ENCODE data around the gene SPATA17.

The SPATA17 gene

GRCh38 chr1:217617126-217617525, 14.0 kb upstream of the SPATA17 start:
- ChIA-PET POLR2A (no interaction called here), CTCF (no interaction called here)
- H3K4me1 ChIP-seq (ENCODE audit: control insufficient read depth, insufficient read depth, low read length) = no peaks in the 10 kb centered on the region; the same call in 1 of the 2 replicates
- TF ChIP-seq ZNF488 (tag by site-specific recombination; IDR thresholded peaks at IDR 0.05) = no peak
- TF ChIP-seq PRDM1 (tag by site-specific recombination; IDR thresholded peaks at IDR 0.05) = peak; percentile 27; the same call in 1 of the 2 replicates
- no peak overlapping the region for H3K4me3 ChIP-seq (ENCODE audit: low read depth, low read length)
- no peaks in the 10 kb centered on the region for H3K9me3 ChIP-seq (ENCODE audit: control insufficient read depth, insufficient read depth, low read depth, low read length)
- H3K27ac ChIP-seq (ENCODE audit: extremely low read depth, low read depth, low read length) = no peak overlapping the region
- H3K36me3 ChIP-seq (ENCODE audit: control insufficient read depth in 2 of 2, insufficient read depth in 1 of 2, low read length in 2 of 2) = peaks cover 8 to 26% of the 10 kb centered on the region in 2 experiments

GRCh38 chr1:217620814-217621213, 10.3 kb upstream of the SPATA17 start:
- no peak for TF ChIP-seq ZNF521 (tag by site-specific recombination; IDR thresholded peaks at IDR 0.05)
- TF ChIP-seq ZNF223 (tag by site-specific recombination; IDR thresholded peaks at IDR 0.05) = no peak
- TF ChIP-seq SETDB1 (IDR thresholded peaks at IDR 0.05; ENCODE audit: insufficient read length, low read length) = no peak
- TF ChIP-seq MYNN (tag by site-specific recombination; IDR thresholded peaks at IDR 0.05; ENCODE audit: borderline replicate concordance) = no peak
- TF ChIP-seq, protein P1, sequence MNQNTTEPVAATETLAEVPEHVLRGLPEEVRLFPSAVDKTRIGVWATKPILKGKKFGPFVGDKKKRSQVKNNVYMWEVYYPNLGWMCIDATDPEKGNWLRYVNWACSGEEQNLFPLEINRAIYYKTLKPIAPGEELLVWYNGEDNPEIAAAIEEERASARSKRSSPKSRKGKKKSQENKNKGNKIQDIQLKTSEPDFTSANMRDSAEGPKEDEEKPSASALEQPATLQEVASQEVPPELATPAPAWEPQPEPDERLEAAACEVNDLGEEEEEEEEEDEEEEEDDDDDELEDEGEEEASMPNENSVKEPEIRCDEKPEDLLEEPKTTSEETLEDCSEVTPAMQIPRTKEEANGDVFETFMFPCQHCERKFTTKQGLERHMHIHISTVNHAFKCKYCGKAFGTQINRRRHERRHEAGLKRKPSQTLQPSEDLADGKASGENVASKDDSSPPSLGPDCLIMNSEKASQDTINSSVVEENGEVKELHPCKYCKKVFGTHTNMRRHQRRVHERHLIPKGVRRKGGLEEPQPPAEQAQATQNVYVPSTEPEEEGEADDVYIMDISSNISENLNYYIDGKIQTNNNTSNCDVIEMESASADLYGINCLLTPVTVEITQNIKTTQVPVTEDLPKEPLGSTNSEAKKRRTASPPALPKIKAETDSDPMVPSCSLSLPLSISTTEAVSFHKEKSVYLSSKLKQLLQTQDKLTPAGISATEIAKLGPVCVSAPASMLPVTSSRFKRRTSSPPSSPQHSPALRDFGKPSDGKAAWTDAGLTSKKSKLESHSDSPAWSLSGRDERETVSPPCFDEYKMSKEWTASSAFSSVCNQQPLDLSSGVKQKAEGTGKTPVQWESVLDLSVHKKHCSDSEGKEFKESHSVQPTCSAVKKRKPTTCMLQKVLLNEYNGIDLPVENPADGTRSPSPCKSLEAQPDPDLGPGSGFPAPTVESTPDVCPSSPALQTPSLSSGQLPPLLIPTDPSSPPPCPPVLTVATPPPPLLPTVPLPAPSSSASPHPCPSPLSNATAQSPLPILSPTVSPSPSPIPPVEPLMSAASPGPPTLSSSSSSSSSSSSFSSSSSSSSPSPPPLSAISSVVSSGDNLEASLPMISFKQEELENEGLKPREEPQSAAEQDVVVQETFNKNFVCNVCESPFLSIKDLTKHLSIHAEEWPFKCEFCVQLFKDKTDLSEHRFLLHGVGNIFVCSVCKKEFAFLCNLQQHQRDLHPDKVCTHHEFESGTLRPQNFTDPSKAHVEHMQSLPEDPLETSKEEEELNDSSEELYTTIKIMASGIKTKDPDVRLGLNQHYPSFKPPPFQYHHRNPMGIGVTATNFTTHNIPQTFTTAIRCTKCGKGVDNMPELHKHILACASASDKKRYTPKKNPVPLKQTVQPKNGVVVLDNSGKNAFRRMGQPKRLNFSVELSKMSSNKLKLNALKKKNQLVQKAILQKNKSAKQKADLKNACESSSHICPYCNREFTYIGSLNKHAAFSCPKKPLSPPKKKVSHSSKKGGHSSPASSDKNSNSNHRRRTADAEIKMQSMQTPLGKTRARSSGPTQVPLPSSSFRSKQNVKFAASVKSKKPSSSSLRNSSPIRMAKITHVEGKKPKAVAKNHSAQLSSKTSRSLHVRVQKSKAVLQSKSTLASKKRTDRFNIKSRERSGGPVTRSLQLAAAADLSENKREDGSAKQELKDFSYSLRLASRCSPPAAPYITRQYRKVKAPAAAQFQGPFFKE (tag by site-specific recombination; IDR thresholded peaks at IDR 0.05; ENCODE audit: borderline replicate concordance) = no peak
- TF ChIP-seq ZNF148 (tag by site-specific recombination; IDR thresholded peaks at IDR 0.05; ENCODE audit: borderline replicate concordance) = no peak
- TF ChIP-seq GLIS2 (tag by site-specific recombination; IDR thresholded peaks at IDR 0.05) = no peak
- no peak for TF ChIP-seq ZNF24 (tag by site-specific recombination; IDR thresholded peaks at IDR 0.05)
- no peak for TF ChIP-seq ZNF747 (tag by site-specific recombination; IDR thresholded peaks at IDR 0.05)
- no peak for TF ChIP-seq ZNF202 (tag by site-specific recombination; IDR thresholded peaks at IDR 0.05; ENCODE audit: borderline replicate concordance)
- TF ChIP-seq ZNF221 (tag by site-specific recombination; IDR thresholded peaks at IDR 0.05; ENCODE audit: borderline replicate concordance) = no peak
- H3K4me1 ChIP-seq (ENCODE audit: control insufficient read depth, insufficient read depth, low read length) = no peaks in the 10 kb centered on the region; the same call in 1 of the 2 replicates
- POLR2A ChIA-PET = no interaction called here
- CTCF ChIA-PET = no interaction called here
- H3K9me3 ChIP-seq (ENCODE audit: control insufficient read depth, insufficient read depth, low read depth, low read length) = no peaks in the 10 kb centered on the region
- no peak overlapping the region for H3K4me3 ChIP-seq (ENCODE audit: low read depth, low read length)
- peaks cover 8 to 17% of the 10 kb centered on the region in 2 experiments; a peak in 2 of 3 replicates for H3K36me3 ChIP-seq (ENCODE audit: control insufficient read depth in 2 of 2, insufficient read depth in 1 of 2, low read length in 2 of 2)
- H3K27ac ChIP-seq (ENCODE audit: extremely low read depth, low read depth, low read length) = no peak overlapping the region

Measured in HEK293 (cell line).